ENCODE data around the gene SRGAP1.

DNA sequence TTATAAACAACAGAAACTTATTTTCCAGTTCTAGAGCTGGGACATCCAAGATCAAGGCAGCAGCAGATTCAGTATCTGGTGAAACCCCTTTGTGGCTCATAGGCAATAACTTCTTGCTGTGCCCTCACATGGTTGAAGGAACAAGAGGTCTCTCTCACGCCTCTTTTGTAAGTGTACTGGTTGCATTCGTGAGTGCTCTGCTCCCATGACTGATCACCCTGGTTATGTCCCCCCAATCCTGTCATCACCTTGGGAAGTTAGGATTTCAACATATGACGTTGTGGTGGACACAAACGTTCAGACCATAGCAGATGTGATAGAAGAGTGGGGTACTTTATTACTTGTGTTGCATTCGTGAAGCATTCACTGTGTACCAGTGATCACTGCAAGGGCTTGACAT is 184.0 kb downstream of the SRGAP1 start:
- TF ChIP-seq, protein P1, sequence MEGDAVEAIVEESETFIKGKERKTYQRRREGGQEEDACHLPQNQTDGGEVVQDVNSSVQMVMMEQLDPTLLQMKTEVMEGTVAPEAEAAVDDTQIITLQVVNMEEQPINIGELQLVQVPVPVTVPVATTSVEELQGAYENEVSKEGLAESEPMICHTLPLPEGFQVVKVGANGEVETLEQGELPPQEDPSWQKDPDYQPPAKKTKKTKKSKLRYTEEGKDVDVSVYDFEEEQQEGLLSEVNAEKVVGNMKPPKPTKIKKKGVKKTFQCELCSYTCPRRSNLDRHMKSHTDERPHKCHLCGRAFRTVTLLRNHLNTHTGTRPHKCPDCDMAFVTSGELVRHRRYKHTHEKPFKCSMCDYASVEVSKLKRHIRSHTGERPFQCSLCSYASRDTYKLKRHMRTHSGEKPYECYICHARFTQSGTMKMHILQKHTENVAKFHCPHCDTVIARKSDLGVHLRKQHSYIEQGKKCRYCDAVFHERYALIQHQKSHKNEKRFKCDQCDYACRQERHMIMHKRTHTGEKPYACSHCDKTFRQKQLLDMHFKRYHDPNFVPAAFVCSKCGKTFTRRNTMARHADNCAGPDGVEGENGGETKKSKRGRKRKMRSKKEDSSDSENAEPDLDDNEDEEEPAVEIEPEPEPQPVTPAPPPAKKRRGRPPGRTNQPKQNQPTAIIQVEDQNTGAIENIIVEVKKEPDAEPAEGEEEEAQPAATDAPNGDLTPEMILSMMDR (IDR thresholded peaks at IDR 0.05): no peak
- no peak for TF ChIP-seq EP300 (IDR thresholded peaks at IDR 0.05)
- TF ChIP-seq POLR2A (IDR thresholded peaks at IDR 0.05): no peak
